GM12874 (cell line): ENCODE data around the gene ALPK3.

Experiments used
- TF ChIP-seq, protein P1 (sequence below): IDR thresholded peaks from 2 replicates; pipeline ENCODE4 v1.5.1; 2011; ENCODE audit warnings: low read depth, mild to moderate bottlenecking, control low read depth, low read length, moderate library complexity; ENCODE audit not compliant: insufficient read depth

Gene ALPK3

DNA sequence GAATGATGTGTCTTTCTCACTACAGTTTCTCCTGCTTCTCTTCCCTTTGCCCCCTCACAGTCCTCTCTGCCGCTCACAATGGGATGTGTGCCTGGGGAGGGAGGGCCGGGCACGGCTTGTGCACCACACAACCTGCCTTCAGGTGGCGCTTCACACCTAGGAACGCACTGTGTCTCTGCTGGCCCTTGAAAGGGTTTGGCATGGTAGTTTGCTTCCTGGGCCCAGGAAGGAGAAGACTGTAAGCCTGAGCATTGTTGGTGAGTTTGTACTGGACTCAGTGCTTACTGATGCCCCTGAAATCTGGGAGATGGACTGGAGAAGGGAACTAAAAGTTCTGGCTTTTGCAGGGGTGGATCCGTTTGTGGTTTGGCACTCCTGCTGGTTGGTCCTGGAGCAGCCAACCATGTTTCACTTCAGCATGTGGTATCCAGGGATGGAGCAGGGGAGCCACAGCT is 9.2 kb downstream of the ALPK3 start:
- TF ChIP-seq, protein P1, sequence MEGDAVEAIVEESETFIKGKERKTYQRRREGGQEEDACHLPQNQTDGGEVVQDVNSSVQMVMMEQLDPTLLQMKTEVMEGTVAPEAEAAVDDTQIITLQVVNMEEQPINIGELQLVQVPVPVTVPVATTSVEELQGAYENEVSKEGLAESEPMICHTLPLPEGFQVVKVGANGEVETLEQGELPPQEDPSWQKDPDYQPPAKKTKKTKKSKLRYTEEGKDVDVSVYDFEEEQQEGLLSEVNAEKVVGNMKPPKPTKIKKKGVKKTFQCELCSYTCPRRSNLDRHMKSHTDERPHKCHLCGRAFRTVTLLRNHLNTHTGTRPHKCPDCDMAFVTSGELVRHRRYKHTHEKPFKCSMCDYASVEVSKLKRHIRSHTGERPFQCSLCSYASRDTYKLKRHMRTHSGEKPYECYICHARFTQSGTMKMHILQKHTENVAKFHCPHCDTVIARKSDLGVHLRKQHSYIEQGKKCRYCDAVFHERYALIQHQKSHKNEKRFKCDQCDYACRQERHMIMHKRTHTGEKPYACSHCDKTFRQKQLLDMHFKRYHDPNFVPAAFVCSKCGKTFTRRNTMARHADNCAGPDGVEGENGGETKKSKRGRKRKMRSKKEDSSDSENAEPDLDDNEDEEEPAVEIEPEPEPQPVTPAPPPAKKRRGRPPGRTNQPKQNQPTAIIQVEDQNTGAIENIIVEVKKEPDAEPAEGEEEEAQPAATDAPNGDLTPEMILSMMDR, result peak; percentile 61

DNA sequence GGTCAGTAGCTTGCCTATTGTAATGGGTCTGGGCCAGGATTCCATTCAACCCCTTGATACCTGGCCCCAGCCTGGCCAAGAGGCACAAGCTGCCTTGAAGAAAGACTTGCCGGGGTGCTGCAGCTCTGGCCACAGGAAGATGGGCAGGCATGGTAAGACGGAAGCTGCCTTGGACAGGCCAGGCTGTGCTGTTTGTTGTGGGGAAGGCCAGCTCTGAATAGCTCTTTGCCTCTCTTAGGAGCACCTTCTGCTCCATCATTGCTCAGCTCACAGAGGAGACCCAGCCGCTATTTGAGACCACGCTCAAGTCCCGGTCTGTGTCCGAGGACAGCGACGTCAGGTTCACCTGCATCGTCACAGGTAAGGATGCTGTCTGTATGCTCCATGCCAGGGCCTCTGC is 10.1 kb downstream of the ALPK3 start:
- TF ChIP-seq, protein P1, result no peak

DNA sequence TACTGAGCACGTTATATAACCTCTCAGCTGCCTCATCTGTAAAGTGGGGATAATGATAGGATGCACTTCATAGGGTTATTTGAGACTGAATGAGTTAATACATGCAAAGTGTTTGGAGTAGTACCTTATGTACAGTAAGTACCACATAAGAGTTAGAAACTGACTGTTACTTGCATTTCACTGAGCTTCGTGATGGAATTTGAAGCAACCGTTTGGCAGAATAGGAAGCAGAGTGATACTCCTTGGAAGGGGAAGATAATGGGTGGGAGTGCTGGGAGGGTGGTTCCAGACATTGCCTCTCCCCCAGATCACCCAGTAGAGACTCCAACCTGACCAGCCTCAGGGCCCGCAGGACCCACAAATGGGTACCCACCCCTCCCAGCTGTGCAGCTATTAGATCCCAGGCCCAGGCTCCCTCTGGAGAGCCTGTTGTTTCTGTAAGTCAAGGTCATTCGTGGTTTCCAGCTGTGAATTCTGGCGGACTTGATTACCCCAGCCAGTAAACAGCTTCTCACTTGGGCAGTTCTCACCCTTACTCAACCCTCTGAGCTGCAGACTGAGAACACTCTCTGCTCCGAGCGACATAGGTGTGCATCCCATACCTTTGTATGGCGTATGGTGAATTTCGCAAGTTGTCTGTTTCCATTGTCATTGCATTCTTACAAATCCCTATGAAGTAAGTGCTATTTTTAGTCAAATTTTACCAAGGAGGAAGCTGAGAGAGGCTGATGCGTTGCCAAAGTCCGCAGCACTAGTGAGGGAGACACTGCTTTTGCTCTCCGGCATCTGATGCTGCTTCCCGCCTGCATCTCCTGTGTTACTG is 11.1 kb downstream of the ALPK3 start:
- TF ChIP-seq, protein P1, result no peak

- TF ChIP-seq, protein P1, result no peak
These were observed 12.3 kb downstream of the ALPK3 start for GRCh38 chr15:84829428-84829827.

DNA sequence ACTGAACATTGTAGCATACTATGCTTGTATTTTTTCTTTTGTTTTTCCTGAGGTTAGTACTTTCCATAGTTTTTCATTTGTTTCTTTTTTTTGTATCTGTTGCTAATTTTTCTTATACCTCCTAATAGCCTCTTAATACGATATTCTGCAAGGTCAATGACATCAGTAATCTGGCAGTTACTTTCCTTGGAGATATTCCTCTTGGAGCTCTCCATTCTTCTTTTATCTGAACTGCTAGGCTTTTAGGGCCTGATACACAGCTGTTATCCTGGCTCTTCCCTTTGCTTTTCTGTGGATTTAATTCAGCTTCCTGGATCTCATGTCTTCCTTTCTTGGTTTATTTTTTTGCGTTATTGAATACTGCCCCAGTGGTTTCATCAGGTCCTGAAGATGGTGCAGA is 12.9 kb downstream of the ALPK3 start:
- TF ChIP-seq, protein P1, result no peak

- TF ChIP-seq, protein P1, result no peak
These were observed 13.9 kb downstream of the ALPK3 start for GRCh38 chr15:84831028-84831427.

- TF ChIP-seq, protein P1, result no peak
These were observed 14.5 kb downstream of the ALPK3 start for GRCh38 chr15:84831613-84832012.
